ENCODE data around the gene KCNG2. TPM values are rescaled to one million over a fixed set of nuclear protein-coding genes. Genes with fewer than 3 reads are reported as not detected.

The KCNG2 gene
- polyA plus RNA-seq, 1 donor from 2014 or later: not detected

GRCh38 chr18:79785831-79786230 lies 11.9 kb upstream of the KCNG2 start:
- Histone ChIP-seq H3K27ac (ENCODE audit: low read length) (no peak overlapping the region), H3K4me3 (ENCODE audit: low read length) (no peak overlapping the region), H3K36me3 (ENCODE audit: insufficient read depth, low read length) (no peaks in the 10 kb centered on the region), H3K27me3 (ENCODE audit: insufficient read depth, low read depth, low read length) (peaks cover 37% of the 10 kb centered on the region), H2AFZ (ENCODE audit: low read depth, low read length) (no peak overlapping the region), H3F3A (ENCODE audit: insufficient read depth, low read length, poor library complexity, severe bottlenecking) (no peaks in the 10 kb centered on the region), H3K9me3 (ENCODE audit: low read length) (peaks cover 4% of the 10 kb centered on the region), H3K9me2 (ENCODE audit: insufficient read depth, low read length) (no peaks in the 10 kb centered on the region), H3K9ac (ENCODE audit: low read length) (no peak overlapping the region), H4K20me1 (ENCODE audit: insufficient read depth) (no peaks in the 10 kb centered on the region), H3K79me2 (replicated peaks; ENCODE audit: insufficient read depth, low read length) (no peaks in the 10 kb centered on the region), H3K4me2 (ENCODE audit: low read length) (no peak overlapping the region)
- no peak for TF ChIP-seq RAD21 (conservative IDR thresholded peaks at IDR 0.05)
- TF ChIP-seq MXI1 (conservative IDR thresholded peaks at IDR 0.05; ENCODE audit: poor library complexity, severe bottlenecking): no peak
- no peak for TF ChIP-seq CTCF (IDR thresholded peaks at IDR 0.05; ENCODE audit: poor library complexity, severe bottlenecking)
- TF ChIP-seq POLR2AphosphoS5 (IDR thresholded peaks at IDR 0.05): no peak
- no peak for TF ChIP-seq REST (IDR thresholded peaks at IDR 0.05; ENCODE audit: borderline replicate concordance)
- TF ChIP-seq SMC3 (conservative IDR thresholded peaks at IDR 0.05; ENCODE audit: poor library complexity): no peak
- TF ChIP-seq EZH2 (IDR thresholded peaks at IDR 0.05; ENCODE audit: borderline replicate concordance, insufficient read depth, low read length, poor library complexity, severe bottlenecking): no peak
- no peak for TF ChIP-seq TAF1 (IDR thresholded peaks at IDR 0.05; ENCODE audit: low read depth)
- TF ChIP-seq EP300 (conservative IDR thresholded peaks at IDR 0.05; ENCODE audit: poor library complexity, severe bottlenecking): no peak

- Histone ChIP-seq H2AFZ (ENCODE audit: low read depth, low read length) (no peak overlapping the region), H3K9me3 (ENCODE audit: low read length) (peaks cover 4% of the 10 kb centered on the region), H3K4me2 (ENCODE audit: low read length) (no peak overlapping the region), H3K27me3 (ENCODE audit: insufficient read depth, low read depth, low read length) (peaks cover 37% of the 10 kb centered on the region), H3K27ac (ENCODE audit: low read length) (no peak overlapping the region), H3K4me3 (ENCODE audit: low read length) (no peak overlapping the region), H3K79me2 (replicated peaks; ENCODE audit: insufficient read depth, low read length) (no peaks in the 10 kb centered on the region), H4K20me1 (ENCODE audit: insufficient read depth) (no peaks in the 10 kb centered on the region), H3K9me2 (ENCODE audit: insufficient read depth, low read length) (no peaks in the 10 kb centered on the region), H3F3A (ENCODE audit: insufficient read depth, low read length, poor library complexity, severe bottlenecking) (no peaks in the 10 kb centered on the region), H3K36me3 (ENCODE audit: insufficient read depth, low read length) (no peaks in the 10 kb centered on the region), H3K9ac (ENCODE audit: low read length) (no peak overlapping the region)
- TF ChIP-seq CTCF (IDR thresholded peaks at IDR 0.05; ENCODE audit: poor library complexity, severe bottlenecking): no peak
- TF ChIP-seq EZH2 (IDR thresholded peaks at IDR 0.05; ENCODE audit: borderline replicate concordance, insufficient read depth, low read length, poor library complexity, severe bottlenecking): no peak
- TF ChIP-seq TAF1 (IDR thresholded peaks at IDR 0.05; ENCODE audit: low read depth): no peak
- no peak for TF ChIP-seq SMC3 (conservative IDR thresholded peaks at IDR 0.05; ENCODE audit: poor library complexity)
- no peak for TF ChIP-seq REST (IDR thresholded peaks at IDR 0.05; ENCODE audit: borderline replicate concordance)
- TF ChIP-seq EP300 (conservative IDR thresholded peaks at IDR 0.05; ENCODE audit: poor library complexity, severe bottlenecking): no peak
- no peak for TF ChIP-seq MXI1 (conservative IDR thresholded peaks at IDR 0.05; ENCODE audit: poor library complexity, severe bottlenecking)
- TF ChIP-seq RAD21 (conservative IDR thresholded peaks at IDR 0.05): no peak
- TF ChIP-seq POLR2AphosphoS5 (IDR thresholded peaks at IDR 0.05): no peak
Observed at GRCh38 chr18:79786304-79786703, 11.4 kb upstream of the KCNG2 start.
